ENCODE results near the gene TRIM65.

The TRIM65 gene

GRCh38 chr17:75942473-75942872 lies 45.7 kb upstream of the TRIM65 start:
- Histone ChIP-seq H3K9ac (ENCODE audit: low read length) (no peak overlapping the region), H3K27ac (ENCODE audit: low read depth, low read length, poor library complexity, severe bottlenecking) (no peak overlapping the region), H3K4me3 (ENCODE audit: low read depth, low read length, poor library complexity, severe bottlenecking) (no peak overlapping the region), H3K36me3 (ENCODE audit: insufficient read depth, low read length) (peaks cover 14% of the 10 kb centered on the region; the same call in 1 of the 2 replicates), H3K9me3 (ENCODE audit: low read length) (no peaks in the 10 kb centered on the region), H3K9me2 (ENCODE audit: low read depth, low read length) (no peaks in the 10 kb centered on the region), H2AFZ (ENCODE audit: low read length) (no peak overlapping the region), H3F3A (ENCODE audit: insufficient read depth, low read length) (0 out of 2 replicates have a peak, but pooled peaks cover 5% of the 10 kb centered on the region), H3K27me3 (ENCODE audit: insufficient read depth, low read length) (no peaks in the 10 kb centered on the region), H4K20me1 (ENCODE audit: insufficient read depth, low read length) (no peaks in the 10 kb centered on the region), H3K4me2 (ENCODE audit: low read length) (no peak overlapping the region), H3K79me2 (ENCODE audit: insufficient read depth, low read length) (no peaks in the 10 kb centered on the region), H3K4me1 (ENCODE audit: insufficient read depth, low read length, severe bottlenecking) (peaks cover 18% of the 10 kb centered on the region)
- TF ChIP-seq EZH2 (IDR thresholded peaks at IDR 0.05; ENCODE audit: borderline replicate concordance, low read length) (no peak), CTCF (IDR thresholded peaks at IDR 0.05; ENCODE audit: low read length) (no peak)

GRCh38 chr17:75941442-75941819 lies 44.7 kb upstream of the TRIM65 start:
- Histone ChIP-seq H4K20me1 (ENCODE audit: insufficient read depth, low read length) (no peaks in the 10 kb centered on the region), H3K27ac (ENCODE audit: low read depth, low read length, poor library complexity, severe bottlenecking) (no peak overlapping the region), H3K79me2 (ENCODE audit: insufficient read depth, low read length) (no peaks in the 10 kb centered on the region), H3K9me3 (ENCODE audit: low read length) (no peaks in the 10 kb centered on the region), H3K4me2 (ENCODE audit: low read length) (peak overlapping the region; percentile 83), H3F3A (ENCODE audit: insufficient read depth, low read length) (0 out of 2 replicates have a peak, but pooled peaks cover 5% of the 10 kb centered on the region), H2AFZ (ENCODE audit: low read length) (0 out of 2 replicates have a peak overlapping the region, but pooled peaks have one; percentile 12), H3K36me3 (ENCODE audit: insufficient read depth, low read length) (peaks cover 6% of the 10 kb centered on the region; the same call in 1 of the 2 replicates), H3K4me1 (ENCODE audit: insufficient read depth, low read length, severe bottlenecking) (peaks cover 18% of the 10 kb centered on the region), H3K9me2 (ENCODE audit: low read depth, low read length) (no peaks in the 10 kb centered on the region), H3K27me3 (ENCODE audit: insufficient read depth, low read length) (no peaks in the 10 kb centered on the region), H3K9ac (ENCODE audit: low read length) (peak overlapping the region; percentile 97), H3K4me3 (ENCODE audit: low read depth, low read length, poor library complexity, severe bottlenecking) (peak overlapping the region; percentile 95)
- TF ChIP-seq CTCF (IDR thresholded peaks at IDR 0.05; ENCODE audit: low read length) (no peak), EZH2 (IDR thresholded peaks at IDR 0.05; ENCODE audit: borderline replicate concordance, low read length) (no peak)

GRCh38 chr17:75940727-75941441 lies 44.1 kb upstream of the TRIM65 start, which contains the start of gene FBF1:
Gene FBF1, minus strand, starts transcription at chr17:75941042. Its CDS starts 2,893 bp downstream, at chr17:75938149.
- peak within 1 kb of the TSS; percentile 97 for H3K9ac ChIP-seq (ENCODE audit: low read length)
- H3K27ac ChIP-seq (ENCODE audit: low read depth, low read length, poor library complexity, severe bottlenecking): peak within 1 kb of the TSS; percentile 7
- peaks cover under 1% of the 10 kb centered on the region; the same call in 1 of the 2 replicates for H3K36me3 ChIP-seq (ENCODE audit: insufficient read depth, low read length)
- H4K20me1 ChIP-seq (ENCODE audit: insufficient read depth, low read length): no peaks in the 10 kb centered on the region
- H3K4me2 ChIP-seq (ENCODE audit: low read length): peak within 1 kb of the TSS; percentile 83
- peak within 1 kb of the TSS; percentile 95 for H3K4me3 ChIP-seq (ENCODE audit: low read depth, low read length, poor library complexity, severe bottlenecking)
- no peaks in the 10 kb centered on the region for H3K9me2 ChIP-seq (ENCODE audit: low read depth, low read length)
- H3K9me3 ChIP-seq (ENCODE audit: low read length): no peaks in the 10 kb centered on the region
- no peaks in the 10 kb centered on the region for H3K27me3 ChIP-seq (ENCODE audit: insufficient read depth, low read length)
- peak within 1 kb of the TSS; percentile 76 for H2AFZ ChIP-seq (ENCODE audit: low read length)
- no peak for TF ChIP-seq CTCF (IDR thresholded peaks at IDR 0.05; ENCODE audit: low read length)
- no peak for TF ChIP-seq EZH2 (IDR thresholded peaks at IDR 0.05; ENCODE audit: borderline replicate concordance, low read length)
- no peaks in the 10 kb centered on the region for H3K79me2 ChIP-seq (ENCODE audit: insufficient read depth, low read length)
- H3K4me1 ChIP-seq (ENCODE audit: insufficient read depth, low read length, severe bottlenecking): peaks cover 18% of the 10 kb centered on the region
- H3F3A ChIP-seq (ENCODE audit: insufficient read depth, low read length): 0 out of 2 replicates have a peak, but pooled peaks cover 5% of the 10 kb centered on the region

Measured in OCI-LY1 (cell line).